IPS-18a (cell line): ENCODE measurements around the gene DNM3.

Experiments
- H3K27ac ChIP-seq: one replicate; pipeline ENCODE4 v1.5.1; 2013; ENCODE audit warnings: low read length
- H3K27me3 ChIP-seq: one replicate; pipeline ENCODE4 v1.6.1; 2013; ENCODE audit warnings: mild to moderate bottlenecking, low read length; ENCODE audit not compliant: control insufficient read depth, insufficient read depth
- H3K36me3 ChIP-seq: one replicate; pipeline ENCODE4 v1.6.1; 2013; ENCODE audit warnings: low read depth, low read length; ENCODE audit not compliant: control insufficient read depth
- H3K4me1 ChIP-seq: one replicate; pipeline ENCODE4 v1.6.1; 2013; ENCODE audit warnings: low read depth, low read length; ENCODE audit not compliant: control insufficient read depth
- H3K4me3 ChIP-seq: one replicate; pipeline ENCODE4 v1.5.1; 2013; ENCODE audit warnings: low read length
- H3K9ac ChIP-seq: one replicate; pipeline ENCODE4 v1.6.1; 2013; ENCODE audit warnings: mild to moderate bottlenecking, low read length, moderate library complexity
- H3K9me3 ChIP-seq: one replicate; pipeline ENCODE4 v1.6.1; 2013; ENCODE audit warnings: low read depth, low read length; ENCODE audit not compliant: control insufficient read depth

DNM3 gene

DNA sequence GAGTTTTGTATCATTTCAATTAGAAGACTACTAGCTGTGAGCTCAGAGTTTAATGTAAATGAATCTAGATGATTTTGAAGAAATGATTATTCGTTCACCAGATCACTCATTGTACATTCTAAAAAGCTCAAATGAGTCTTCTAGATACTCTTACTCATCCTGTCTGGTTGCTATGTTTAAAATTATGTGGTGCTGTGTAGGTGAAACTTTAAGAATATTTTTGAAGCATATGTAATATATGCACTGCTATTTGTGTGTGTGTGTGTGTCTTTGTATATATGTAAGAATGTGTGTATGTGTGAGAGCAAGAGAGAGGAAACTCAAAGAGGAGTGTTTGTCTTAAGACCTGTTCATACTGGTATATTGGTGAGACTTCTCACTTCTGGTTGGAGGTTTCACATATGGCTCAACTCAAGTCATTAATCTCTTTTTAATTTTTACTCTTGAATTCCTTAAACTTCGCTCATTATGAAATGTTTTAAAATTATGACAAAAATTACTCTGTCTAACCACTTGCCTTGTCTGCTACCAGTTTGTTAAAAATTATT lies 570.6 kb downstream of the DNM3 start:
- Histone ChIP-seq H3K4me1 (no peaks in the 10 kb centered on the region), H3K27me3 (no peaks in the 10 kb centered on the region), H3K36me3 (no peaks in the 10 kb centered on the region), H3K4me3 (no peak overlapping the region), H3K9me3 (no peaks in the 10 kb centered on the region), H3K9ac (no peak overlapping the region), H3K27ac (no peak overlapping the region)

DNA sequence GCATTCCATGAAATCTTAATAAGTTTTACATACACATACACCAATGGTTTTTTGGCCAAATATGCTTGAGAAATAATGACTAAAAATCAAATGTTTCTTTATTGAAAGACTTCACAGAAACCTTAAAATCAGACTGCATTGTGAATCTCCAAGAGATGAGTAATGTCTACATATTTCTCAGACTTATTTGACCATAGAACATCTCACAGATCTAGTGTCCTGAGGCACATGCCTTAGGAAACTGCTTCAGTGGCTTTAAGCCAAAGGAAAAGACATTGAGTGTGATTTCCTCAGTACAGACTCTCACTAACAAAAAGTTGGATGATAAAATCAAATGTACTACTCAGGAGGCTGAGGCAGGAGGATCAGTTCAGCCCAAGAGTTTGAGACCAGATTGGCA lies 573.0 kb downstream of the DNM3 start:
- H3K36me3 ChIP-seq, result no peaks in the 10 kb centered on the region
- no peaks in the 10 kb centered on the region for H3K27me3 ChIP-seq
- no peak overlapping the region for H3K27ac ChIP-seq
- H3K4me1 ChIP-seq, result peaks cover 9% of the 10 kb centered on the region
- no peaks in the 10 kb centered on the region for H3K9me3 ChIP-seq
- no peak overlapping the region for H3K9ac ChIP-seq
- H3K4me3 ChIP-seq, result no peak overlapping the region

DNA sequence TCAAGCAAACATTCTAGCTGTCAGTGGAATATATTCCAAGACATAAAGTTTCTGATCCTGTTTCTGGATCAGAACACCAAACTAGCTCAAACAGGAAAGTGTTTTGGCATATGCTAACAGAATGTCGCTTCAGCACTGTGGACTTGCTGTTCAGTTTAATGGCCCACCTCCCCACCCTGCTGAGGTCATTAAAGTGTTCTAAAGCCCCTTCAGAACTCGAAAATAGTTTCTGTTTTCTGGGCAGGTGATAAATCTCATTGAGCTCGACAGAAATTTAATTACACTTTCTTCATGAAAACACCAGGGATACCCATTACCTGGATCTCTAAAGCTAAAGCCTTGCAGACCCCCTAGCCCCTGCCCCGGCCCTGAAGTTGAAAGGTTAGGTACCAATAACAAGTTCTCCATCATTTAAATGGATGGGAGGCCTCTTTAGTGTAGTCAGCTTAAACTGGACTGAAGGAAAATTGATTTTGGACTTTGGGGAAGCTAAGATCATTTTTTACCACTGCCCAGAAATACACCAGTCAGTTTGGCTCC lies 575.3 kb downstream of the DNM3 start:
- Histone ChIP-seq H3K27me3 (no peaks in the 10 kb centered on the region), H3K27ac (no peak overlapping the region), H3K4me3 (no peak overlapping the region), H3K36me3 (no peaks in the 10 kb centered on the region), H3K9ac (no peak overlapping the region), H3K9me3 (no peaks in the 10 kb centered on the region), H3K4me1 (peaks cover 10% of the 10 kb centered on the region)

DNA sequence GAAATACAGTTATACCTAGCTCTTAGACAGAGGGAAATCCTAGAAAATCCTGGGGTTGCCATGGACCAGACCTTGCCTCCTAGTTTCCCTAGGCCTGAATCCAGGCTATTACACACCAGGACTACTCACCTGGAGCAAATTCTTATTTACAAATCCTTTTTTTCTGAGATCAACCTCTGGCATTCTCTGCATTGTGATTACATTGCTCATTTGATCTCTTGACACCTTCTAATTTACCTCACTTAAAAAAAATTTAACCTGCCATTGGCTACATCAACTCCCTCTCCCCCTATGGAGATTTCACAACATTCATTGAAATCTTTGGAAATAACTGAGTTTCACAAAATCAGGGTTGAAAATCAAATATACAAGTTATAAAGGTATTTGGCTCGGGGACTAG lies 576.3 kb downstream of the DNM3 start:
- Histone ChIP-seq H3K27me3 (no peaks in the 10 kb centered on the region), H3K36me3 (no peaks in the 10 kb centered on the region), H3K4me1 (peaks cover 14% of the 10 kb centered on the region), H3K9ac (no peak overlapping the region), H3K4me3 (no peak overlapping the region), H3K27ac (no peak overlapping the region), H3K9me3 (no peaks in the 10 kb centered on the region)

DNA sequence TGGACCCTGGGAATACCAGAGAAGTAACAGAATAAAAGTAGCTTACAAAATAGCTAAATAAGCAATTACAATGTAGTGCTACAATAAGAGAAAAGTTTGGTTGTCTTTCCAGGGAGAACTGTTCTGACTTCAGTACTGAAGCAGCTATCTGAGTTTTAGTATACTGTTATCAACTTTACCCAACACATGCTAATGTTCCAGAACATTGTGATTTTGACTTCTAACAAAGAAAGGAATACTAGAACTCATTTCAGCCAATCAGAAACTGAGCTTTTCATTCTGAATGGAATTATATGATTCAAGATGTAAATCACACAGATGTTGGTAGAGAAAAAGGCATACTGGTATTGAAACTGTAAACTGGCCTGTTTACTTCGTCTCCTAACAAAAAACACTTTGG lies 579.1 kb downstream of the DNM3 start, which contains the start of gene C1orf105:
TSS of gene C1orf105 (plus strand) at position 301 of the 400 bp plus-strand sequence. CDS start 201 bp downstream, outside the sequence.
- Histone ChIP-seq H3K27me3 (no peaks in the 10 kb centered on the region), H3K4me3 (no peak within 1 kb of the TSS), H3K4me1 (peaks cover 14% of the 10 kb centered on the region), H3K9me3 (no peaks in the 10 kb centered on the region), H3K9ac (no peak within 1 kb of the TSS), H3K27ac (no peak within 1 kb of the TSS), H3K36me3 (no peaks in the 10 kb centered on the region)

DNA sequence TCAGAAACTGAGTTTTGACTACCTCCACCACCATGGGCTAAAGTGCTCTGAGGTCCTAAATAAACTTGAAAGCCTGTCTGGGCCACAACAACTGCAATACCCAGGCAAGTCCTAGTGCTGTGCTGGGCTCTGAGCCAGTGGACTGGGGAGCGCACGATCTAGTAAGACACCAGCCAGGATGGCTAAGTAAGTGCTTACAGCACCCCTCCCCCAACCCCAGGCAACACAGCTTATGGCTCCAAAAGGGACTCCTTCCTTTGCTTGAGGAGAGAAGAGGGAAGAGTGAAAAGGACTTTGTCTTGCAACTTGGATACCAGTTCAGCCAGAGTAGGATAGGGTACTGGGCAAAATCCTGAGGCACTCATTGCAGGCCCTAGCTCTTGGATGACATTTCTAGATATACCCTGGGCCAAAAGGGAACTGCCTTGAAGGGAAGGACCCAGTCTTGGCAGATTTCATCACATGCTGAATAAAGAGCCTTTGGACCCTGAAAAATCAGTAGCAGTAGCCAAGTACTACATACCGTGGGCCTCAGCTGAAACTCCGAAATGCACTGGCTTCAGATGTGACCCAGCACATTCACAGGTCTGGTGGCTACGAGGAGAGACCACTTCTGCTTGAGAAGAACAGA lies 580.8 kb downstream of the DNM3 start:
- H3K27ac ChIP-seq, result no peak overlapping the region
- no peaks in the 10 kb centered on the region for H3K9me3 ChIP-seq
- no peak overlapping the region for H3K9ac ChIP-seq
- H3K27me3 ChIP-seq, result no peaks in the 10 kb centered on the region
- no peaks in the 10 kb centered on the region for H3K36me3 ChIP-seq
- peaks cover 14% of the 10 kb centered on the region for H3K4me1 ChIP-seq
- H3K4me3 ChIP-seq, result no peak overlapping the region

DNA sequence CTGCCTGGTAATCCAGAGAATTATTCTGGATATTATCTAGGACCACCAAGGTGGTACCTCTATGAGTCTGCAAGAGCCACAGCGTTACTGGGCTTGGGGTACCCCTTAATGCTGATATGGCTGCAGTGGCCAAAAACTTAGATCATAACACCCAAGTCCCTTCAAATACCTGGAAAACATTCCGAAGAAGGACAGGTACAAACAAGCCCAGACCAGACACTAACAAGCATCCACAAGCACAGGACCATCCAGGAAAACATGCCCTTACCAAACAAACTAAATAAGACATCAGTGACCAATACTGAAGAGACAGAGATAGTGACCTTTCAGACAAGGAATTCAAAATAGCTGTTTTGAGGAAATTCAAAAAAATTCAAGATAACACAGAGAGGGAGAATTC lies 582.0 kb downstream of the DNM3 start:
- no peak overlapping the region for H3K27ac ChIP-seq
- H3K9ac ChIP-seq, result no peak overlapping the region
- H3K27me3 ChIP-seq, result no peaks in the 10 kb centered on the region
- no peaks in the 10 kb centered on the region for H3K9me3 ChIP-seq
- H3K4me1 ChIP-seq, result peaks cover 7% of the 10 kb centered on the region
- H3K4me3 ChIP-seq, result no peak overlapping the region
- H3K36me3 ChIP-seq, result no peaks in the 10 kb centered on the region

DNA sequence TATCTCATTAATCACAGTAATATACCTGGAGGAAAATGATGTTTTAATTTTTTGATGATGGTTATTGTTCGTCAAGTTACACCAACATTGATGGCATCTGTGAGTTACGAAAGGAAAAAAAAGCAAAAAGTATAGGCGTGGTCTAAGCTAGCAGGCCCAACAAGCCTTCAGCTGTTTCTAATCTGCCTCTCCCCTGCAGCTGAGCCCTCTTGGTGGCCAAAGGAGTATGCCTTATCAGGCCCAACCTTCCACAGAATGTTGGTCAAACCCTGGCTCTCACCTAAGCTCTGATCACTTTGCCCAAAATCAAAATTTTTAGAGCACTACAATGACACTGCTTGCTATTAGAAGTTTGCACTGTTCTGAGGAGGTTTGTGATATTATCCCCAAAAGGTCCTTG lies 584.0 kb downstream of the DNM3 start:
- Histone ChIP-seq H3K9me3 (no peaks in the 10 kb centered on the region), H3K9ac (no peak overlapping the region), H3K36me3 (no peaks in the 10 kb centered on the region), H3K27ac (no peak overlapping the region), H3K27me3 (no peaks in the 10 kb centered on the region), H3K4me3 (no peak overlapping the region), H3K4me1 (peaks cover 4% of the 10 kb centered on the region)

DNA sequence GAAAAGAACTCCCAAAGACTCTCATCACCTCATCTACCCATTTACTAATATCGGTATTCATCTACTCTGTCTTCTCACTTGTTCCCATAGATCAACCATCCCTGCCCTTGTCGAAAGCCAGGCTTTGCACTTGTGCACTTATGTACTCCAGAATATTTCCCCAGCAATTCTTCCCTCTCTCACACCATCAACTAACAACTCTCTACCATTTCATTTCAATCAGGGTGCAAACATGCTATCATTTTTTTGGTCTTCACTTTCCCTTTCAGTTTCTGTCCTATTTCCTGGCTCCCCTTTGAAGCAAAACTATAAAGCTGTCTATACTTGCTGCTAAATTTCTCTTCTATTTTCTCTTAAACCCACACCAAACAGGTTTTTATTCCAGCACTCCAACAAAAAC lies 585.9 kb downstream of the DNM3 start:
- Histone ChIP-seq H3K9ac (no peak overlapping the region), H3K4me3 (no peak overlapping the region), H3K4me1 (peaks cover 3% of the 10 kb centered on the region), H3K27me3 (no peaks in the 10 kb centered on the region), H3K9me3 (no peaks in the 10 kb centered on the region), H3K27ac (no peak overlapping the region), H3K36me3 (no peaks in the 10 kb centered on the region)

DNA sequence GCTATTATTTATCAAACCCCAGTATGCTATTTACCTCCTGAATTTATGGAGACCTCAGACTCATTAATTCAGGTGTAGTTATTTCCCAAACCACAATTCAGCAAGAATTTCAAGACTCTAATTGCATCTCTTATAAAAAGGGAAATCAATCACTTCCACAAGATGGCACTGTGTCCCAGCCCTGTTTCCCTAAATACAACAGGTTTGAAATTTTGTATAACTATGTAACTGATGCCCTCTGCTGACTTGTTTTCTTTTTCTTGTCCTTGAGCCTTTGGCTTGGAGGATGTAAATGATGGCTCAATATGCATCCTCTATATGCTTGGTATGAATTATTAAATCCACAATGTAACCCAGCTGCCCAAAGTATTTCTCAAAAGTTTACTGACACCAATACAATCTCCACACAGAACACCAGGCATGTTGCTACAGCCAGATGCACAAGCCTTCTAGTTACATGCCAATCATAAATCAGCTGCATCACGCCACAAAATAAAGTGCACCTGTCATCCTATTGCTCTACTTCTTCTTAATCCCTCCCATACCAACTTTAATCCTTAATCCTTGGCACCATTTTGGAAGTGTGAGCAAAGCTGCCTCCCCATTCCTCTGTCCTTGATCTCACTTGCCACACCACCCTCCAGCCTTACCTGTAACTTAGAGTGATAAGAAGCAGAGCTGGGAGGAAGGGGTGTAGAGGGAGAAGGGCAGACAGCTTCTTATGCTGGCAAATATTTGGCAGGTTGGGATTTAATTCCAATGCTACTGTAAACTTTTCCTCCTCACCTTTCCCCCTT lies 588.2 kb downstream of the DNM3 start:
- H3K27ac ChIP-seq, result no peak overlapping the region
- no peak overlapping the region for H3K4me3 ChIP-seq
- no peaks in the 10 kb centered on the region for H3K9me3 ChIP-seq
- H3K36me3 ChIP-seq, result no peaks in the 10 kb centered on the region
- no peak overlapping the region for H3K9ac ChIP-seq
- no peaks in the 10 kb centered on the region for H3K27me3 ChIP-seq
- peaks cover 3% of the 10 kb centered on the region for H3K4me1 ChIP-seq

DNA sequence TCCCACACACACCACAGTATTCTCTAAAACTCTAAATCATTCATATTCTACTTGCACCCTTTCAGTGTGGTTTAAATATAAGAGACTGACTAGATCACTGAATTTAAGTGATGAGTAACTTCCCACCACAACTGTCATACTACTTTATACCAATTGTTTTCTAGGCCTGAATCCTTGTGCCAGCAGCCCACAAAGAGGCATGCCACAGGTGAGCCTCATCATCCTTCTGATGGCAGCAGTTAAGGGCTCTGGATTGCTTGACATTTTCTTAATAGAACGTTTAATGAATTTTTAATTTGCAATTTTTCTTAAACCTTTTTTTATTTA lies 588.8 kb downstream of the DNM3 start:
- Histone ChIP-seq H3K27ac (no peak overlapping the region), H3K4me3 (no peak overlapping the region), H3K9me3 (no peaks in the 10 kb centered on the region), H3K4me1 (peaks cover 3% of the 10 kb centered on the region), H3K36me3 (no peaks in the 10 kb centered on the region), H3K9ac (no peak overlapping the region), H3K27me3 (no peaks in the 10 kb centered on the region)
